DMS114 treated with DMSO at 0.1 percent for 48 hours (cell line): ENCODE results near the gene PCDHB13.
A peak's percentile ranks its signal among the peaks of the same experiment; 100 is the strongest.
"Not testable (repeated sequence)": the region's sequence is repeated elsewhere in the genome, so short reads cannot be mapped to it uniquely, and the experiment has no call there.

Experiments used
- DNase-seq: peaks from one replicate; lab custom pipeline; 2025; ENCODE audit not compliant: unreplicated experiment; lab: John Stamatoyannopoulos, UW

The PCDHB13 gene

GRCh38 chr5:141201126-141201525, 12.6 kb upstream of the PCDHB13 start:
- DNase-seq: not testable (repeated sequence)

GRCh38 chr5:141201646-141202045, 12.1 kb upstream of the PCDHB13 start:
- DNase-seq: not testable (repeated sequence)

GRCh38 chr5:141208478-141208877, 5.2 kb upstream of the PCDHB13 start, which contains the start of gene PCDHB12:
PCDHB12 (plus strand) TSS chr5:141208719; CDS start chr5:141208908, 189 bp downstream.
- DNase-seq: no peak

DNA sequence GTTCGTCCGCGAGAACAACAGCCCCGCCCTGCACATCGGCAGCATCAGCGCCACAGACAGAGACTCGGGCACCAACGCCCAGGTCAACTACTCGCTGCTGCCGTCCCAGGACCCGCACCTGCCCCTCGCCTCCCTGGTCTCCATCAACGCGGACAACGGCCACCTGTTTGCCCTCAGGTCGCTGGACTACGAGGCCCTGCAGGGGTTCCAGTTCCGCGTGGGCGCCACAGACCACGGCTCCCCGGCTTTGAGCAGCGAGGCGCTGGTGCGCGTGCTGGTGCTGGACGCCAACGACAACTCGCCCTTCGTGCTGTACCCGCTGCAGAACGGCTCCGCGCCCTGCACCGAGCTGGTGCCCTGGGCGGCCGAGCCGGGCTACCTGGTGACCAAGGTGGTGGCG, 3.4 kb upstream of the PCDHB13 start:
- not testable (repeated sequence) for DNase-seq

DNA sequence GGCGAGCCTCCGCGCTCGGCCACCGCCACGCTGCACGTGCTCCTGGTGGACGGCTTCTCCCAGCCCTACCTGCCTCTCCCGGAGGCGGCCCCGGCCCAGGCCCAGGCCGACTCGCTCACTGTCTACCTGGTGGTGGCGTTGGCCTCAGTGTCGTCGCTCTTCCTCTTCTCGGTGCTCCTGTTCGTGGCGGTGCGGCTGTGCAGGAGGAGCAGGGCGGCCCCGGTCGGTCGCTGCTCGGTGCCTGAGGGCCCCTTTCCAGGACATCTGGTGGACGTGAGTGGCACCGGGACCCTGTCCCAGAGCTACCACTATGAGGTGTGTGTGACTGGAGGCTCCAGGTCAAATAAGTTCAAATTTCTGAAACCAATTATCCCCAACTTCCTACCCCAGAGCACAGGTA, 2.9 kb upstream of the PCDHB13 start:
- not testable (repeated sequence) for DNase-seq

- DNase-seq: not testable (repeated sequence)
Observed at GRCh38 chr5:141214583-141214982, 864 bp downstream of the PCDHB13 start.

GRCh38 chr5:141215504-141215903, 1.8 kb downstream of the PCDHB13 start:
- not testable (repeated sequence) for DNase-seq

GRCh38 chr5:141216035-141216434, 2.3 kb downstream of the PCDHB13 start:
- not testable (repeated sequence) for DNase-seq

GRCh38 chr5:141223112-141223783, 9.5 kb downstream of the PCDHB13 start, which contains the start of gene PCDHB14:
PCDHB14 (plus strand) TSS chr5:141223343; CDS start chr5:141223506, 163 bp downstream.
- DNase-seq: peak; percentile 64

DNA sequence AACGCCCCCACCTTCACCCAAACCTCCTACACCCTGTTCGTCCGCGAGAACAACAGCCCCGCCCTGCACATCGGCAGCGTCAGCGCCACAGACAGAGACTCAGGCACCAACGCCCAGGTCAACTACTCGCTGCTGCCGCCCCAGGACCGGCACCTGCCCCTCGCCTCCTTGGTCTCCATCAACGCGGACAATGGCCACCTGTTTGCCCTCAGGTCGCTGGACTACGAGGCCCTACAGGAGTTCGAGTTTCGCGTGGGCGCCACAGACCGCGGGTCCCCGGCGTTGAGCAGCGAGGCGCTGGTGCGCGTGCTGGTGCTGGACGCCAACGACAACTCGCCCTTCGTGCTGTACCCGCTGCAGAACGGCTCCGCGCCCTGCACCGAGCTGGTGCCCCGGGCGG, 11.1 kb downstream of the PCDHB13 start:
- DNase-seq: not testable (repeated sequence)

GRCh38 chr5:141225421-141225820, 11.7 kb downstream of the PCDHB13 start:
- not testable (repeated sequence) for DNase-seq

- DNase-seq: no peak
Observed at GRCh38 chr5:141234109-141234667, 20.5 kb downstream of the PCDHB13 start.

- not testable (repeated sequence) for DNase-seq
Observed at GRCh38 chr5:141235922-141236321, 22.2 kb downstream of the PCDHB13 start.

DNA sequence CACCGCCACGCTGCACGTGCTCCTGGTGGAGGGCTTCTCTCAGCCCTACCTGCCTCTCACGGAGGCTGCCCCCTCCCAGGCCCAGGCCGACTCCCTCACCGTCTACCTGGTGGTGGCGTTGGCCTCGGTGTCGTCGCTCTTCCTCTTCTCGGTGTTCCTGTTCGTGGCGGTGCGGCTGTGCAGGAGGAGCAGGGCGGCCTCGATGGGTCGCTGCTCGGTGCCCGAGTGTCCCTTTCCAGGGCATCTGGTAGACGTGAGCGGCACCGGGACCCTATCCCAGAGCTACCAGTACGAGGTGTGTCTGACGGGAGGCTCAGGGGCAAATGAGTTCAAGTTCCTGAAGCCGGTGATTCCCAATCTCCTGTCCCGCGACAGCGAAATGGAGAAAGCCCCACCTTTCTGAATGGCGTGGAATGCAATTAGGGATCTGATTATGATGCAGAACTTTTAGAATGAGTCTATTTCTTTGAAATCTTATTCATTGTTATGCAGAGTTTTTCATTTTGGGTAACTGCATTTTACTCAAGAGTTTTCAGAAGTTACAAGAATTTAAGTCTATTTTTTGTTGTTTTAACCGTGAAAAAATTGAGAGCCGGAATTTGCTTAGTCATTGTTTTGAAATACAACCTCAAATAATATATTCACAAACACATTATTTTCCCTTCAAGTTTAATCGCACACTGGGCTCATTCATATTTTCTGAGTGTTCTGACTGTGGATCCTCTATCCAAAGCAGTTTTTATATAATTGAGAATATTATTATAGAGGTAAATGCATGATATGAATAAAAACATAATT, 23.0 kb downstream of the PCDHB13 start:
- DNase-seq: no peak

- no peak for DNase-seq
Observed at GRCh38 chr5:141241496-141241895, 27.8 kb downstream of the PCDHB13 start.

DNA sequence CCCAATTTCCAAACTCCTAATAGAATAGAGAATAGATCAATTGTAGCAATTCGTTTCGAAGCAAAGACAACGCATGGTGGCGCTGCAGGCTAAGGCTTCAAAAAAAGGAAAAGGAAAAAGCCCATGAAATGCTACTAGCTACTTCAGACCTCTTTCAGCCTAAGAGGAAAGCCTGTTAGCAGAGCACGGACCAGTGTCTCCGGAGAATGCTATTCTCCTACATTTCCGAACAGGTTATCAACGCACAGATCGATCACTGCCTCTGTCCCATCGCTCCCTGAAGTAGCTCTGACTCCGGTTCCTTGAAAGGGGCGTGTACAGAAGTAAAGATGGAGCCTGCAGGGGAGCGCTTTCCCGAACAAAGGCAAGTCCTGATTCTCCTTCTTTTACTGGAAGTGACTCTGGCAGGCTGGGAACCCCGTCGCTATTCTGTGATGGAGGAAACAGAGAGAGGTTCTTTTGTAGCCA, 31.6 kb downstream of the PCDHB13 start, which contains the start of gene PCDHB15:
TSS of gene PCDHB15 (plus strand) at position 146 of the 468 bp plus-strand sequence. CDS start at position 330, 184 bp downstream.
- no peak for DNase-seq

- not testable (repeated sequence) for DNase-seq
Observed at GRCh38 chr5:141246971-141247370, 33.3 kb downstream of the PCDHB13 start.

DNA sequence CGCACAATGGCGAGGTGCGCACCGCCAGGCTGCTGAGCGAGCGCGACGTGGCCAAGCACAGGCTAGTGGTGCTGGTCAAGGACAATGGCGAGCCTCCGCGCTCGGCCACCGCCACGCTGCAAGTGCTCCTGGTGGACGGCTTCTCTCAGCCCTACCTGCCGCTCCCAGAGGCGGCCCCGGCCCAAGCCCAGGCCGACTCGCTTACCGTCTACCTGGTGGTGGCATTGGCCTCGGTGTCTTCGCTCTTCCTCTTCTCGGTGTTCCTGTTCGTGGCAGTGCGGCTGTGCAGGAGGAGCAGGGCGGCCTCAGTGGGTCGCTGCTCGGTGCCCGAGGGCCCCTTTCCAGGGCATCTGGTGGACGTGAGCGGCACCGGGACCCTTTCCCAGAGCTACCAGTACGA, 33.7 kb downstream of the PCDHB13 start:
- not testable (repeated sequence) for DNase-seq

DNA sequence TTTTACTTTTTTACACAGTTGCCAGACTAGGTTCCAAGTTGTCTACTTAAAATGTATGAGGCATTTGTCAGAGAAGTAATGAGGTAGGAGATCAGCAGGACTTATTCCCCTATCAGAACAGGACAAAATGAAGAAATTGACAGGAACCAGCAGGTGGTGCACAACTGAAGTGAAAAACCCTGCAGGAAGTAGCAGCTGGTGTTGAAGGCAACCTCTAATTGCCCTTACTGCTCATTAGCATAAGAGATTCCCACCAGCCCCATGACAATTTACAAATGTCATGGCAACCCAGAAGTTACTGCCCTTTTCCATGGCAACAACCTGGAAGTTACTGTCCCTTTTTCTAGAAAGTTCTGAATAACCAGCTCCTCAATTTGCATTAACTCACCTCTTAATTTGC, 36.9 kb downstream of the PCDHB13 start:
- DNase-seq: no peak

GRCh38 chr5:141258464-141258863, 44.7 kb downstream of the PCDHB13 start:
- DNase-seq: no peak

- DNase-seq: no peak
Observed at GRCh38 chr5:141258948-141259347, 45.2 kb downstream of the PCDHB13 start.
